GM10847 (cell line): ENCODE results near the gene BRD7.

Experiments used
- POLR2A ChIP-seq: IDR thresholded peaks from 2 replicates; pipeline ENCODE4 v1.6.1; 2011; ENCODE audit not compliant: insufficient read length; ENCODE audit errors: extremely low read depth

The BRD7 gene

GRCh38 chr16:50285406-50286003 lies 83.3 kb downstream of the BRD7 start:
- no peak for TF ChIP-seq POLR2A

- TF ChIP-seq POLR2A, result no peak
Measured at GRCh38 chr16:50284131-50284911, 84.5 kb downstream of the BRD7 start.

GRCh38 chr16:50282955-50283631 lies 85.7 kb downstream of the BRD7 start:
- no peak for TF ChIP-seq POLR2A

- no peak for TF ChIP-seq POLR2A
Measured at GRCh38 chr16:50282010-50282538, 86.7 kb downstream of the BRD7 start.

- TF ChIP-seq POLR2A, result no peak
Measured at GRCh38 chr16:50281391-50282009, 87.3 kb downstream of the BRD7 start.

- no peak for TF ChIP-seq POLR2A
Measured at GRCh38 chr16:50280932-50281331, 87.9 kb downstream of the BRD7 start.

- no peak for TF ChIP-seq POLR2A
Measured at GRCh38 chr16:50279504-50279865, 89.3 kb downstream of the BRD7 start.

- no peak for TF ChIP-seq POLR2A
Measured at GRCh38 chr16:50278251-50278650, 90.5 kb downstream of the BRD7 start.

GRCh38 chr16:50276801-50277555 lies 91.8 kb downstream of the BRD7 start:
- TF ChIP-seq POLR2A, result no peak

- no peak for TF ChIP-seq POLR2A
Measured at GRCh38 chr16:50276326-50276640, 92.5 kb downstream of the BRD7 start.

- no peak for TF ChIP-seq POLR2A
Measured at GRCh38 chr16:50275428-50276325, 93.1 kb downstream of the BRD7 start.

GRCh38 chr16:50275098-50275415 lies 93.7 kb downstream of the BRD7 start:
- TF ChIP-seq POLR2A, result no peak

- TF ChIP-seq POLR2A, result no peak
Measured at GRCh38 chr16:50274326-50275097, 94.3 kb downstream of the BRD7 start.
